Natural killer cell treated with Interleukin-12 subunit alpha and Interleukin-12 subunit beta and Interleukin-15 and Interleukin-18, amount 100 ng/mL, for 72 hours (primary cell): ENCODE data around the gene PTPN13. TPM values are rescaled to one million over a fixed set of nuclear protein-coding genes. Genes with fewer than 3 reads are reported as not detected.
A peak's percentile ranks its signal among the peaks of the same experiment; 100 is the strongest.

Source experiments
- ATAC-seq, 2 donors: fragments of 150-1000 bp; cut with Tn5 transposase in 1 of 2; sonication (Bioruptor Pico), chemical (Tn5 transposase) in 1 of 2; 2 replicates each; pipeline ENCODE4 v1.10.0; 2021
- DNase-seq: peaks from one replicate; pipeline ENCODE4 v3.0.0; 2022; ENCODE audit warnings: low spot score
- H3K27ac Mint-ChIP-seq, 2 donors: 1 replicate in 1 of 2; 2 replicates in 1 of 2; pipeline ENCODE4 v1.8.0; 2022; ENCODE audit warnings: mixed read lengths in 2 of 2, mild to moderate bottlenecking in 1 of 2, moderate library complexity in 1 of 2
- H3K27me3 Mint-ChIP-seq, 2 donors: 1 replicate in 1 of 2; 2 replicates in 1 of 2; pipeline ENCODE4 v1.8.0; 2022; ENCODE audit warnings: mixed read lengths in 2 of 2
- H3K36me3 Mint-ChIP-seq: one replicate; pipeline ENCODE4 v1.8.0; 2022; ENCODE audit warnings: mixed read lengths
- H3K4me1 Mint-ChIP-seq, 2 donors: 1 replicate in 1 of 2; 2 replicates in 1 of 2; pipeline ENCODE4 v1.8.0; 2022; ENCODE audit warnings: low read depth in 2 of 2, mixed read lengths in 2 of 2, mild to moderate bottlenecking in 1 of 2
- H3K4me3 Mint-ChIP-seq: one replicate; pipeline ENCODE4 v1.8.0; 2022; ENCODE audit warnings: mixed read lengths
- H3K9me3 Mint-ChIP-seq: 2 replicates; pipeline ENCODE4 v1.8.0; 2022; ENCODE audit warnings: mixed read lengths
- total RNA-seq, 2 donors: library from RNA; stranded (reverse); gene quantifications; one replicate each; pipeline ENCODE4 v1.2.3, GENCODE V29; 2022

PTPN13 gene
- 1 to 10 TPM; 1.5 to 2.1 TPM for total RNA-seq

DNA sequence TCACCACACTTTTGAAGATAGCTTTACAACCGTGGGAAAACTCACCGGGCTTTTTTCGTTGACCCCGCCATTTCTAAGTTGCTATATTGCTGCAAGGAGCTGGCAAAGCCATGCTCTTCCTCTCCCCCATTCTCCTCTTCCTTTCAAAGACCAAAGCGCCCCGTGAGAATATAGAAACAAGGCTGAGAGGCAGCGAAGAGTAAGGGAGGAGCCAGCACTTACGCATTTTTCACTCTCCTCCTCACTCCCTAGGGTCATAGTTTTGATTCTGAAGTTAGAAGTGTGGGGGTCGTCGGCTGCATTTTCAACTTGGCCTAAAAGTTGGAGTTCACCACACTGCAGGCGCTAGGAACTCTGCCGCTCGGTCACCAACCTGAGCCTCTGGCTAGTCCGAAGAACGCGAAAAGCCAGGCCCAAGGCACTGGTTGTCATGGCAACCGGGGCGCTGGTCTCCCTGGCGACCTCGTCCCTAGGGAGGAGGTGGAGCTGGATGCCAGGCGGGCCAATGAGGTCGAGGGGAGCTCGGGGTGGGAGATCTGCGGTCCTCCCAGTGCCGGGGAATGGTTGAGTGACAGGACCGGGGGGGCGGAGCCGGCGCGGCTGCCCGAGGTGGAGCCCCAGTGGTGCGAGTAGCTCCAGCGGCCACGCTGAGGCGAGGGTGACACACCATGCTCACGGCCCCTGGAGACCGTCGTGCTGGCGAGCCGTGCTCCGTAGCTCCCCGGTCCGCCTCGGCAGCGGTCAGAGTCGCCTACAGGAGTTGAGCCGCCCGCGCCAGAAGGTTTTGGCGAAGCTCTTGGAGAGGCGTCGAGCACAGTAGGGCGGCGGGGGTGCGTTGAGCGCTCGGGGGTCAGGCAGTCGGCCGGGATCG lies at the start of gene PTPN13:
TSS of gene PTPN13 (plus strand) at position 628 of the 871 bp plus-strand sequence. CDS start 40,942 bp downstream, outside the sequence.
- ATAC-seq = peak; percentile 93 to 95
- peaks cover 8 to 13% of the 10 kb centered on the region in 2 donors for H3K4me1 Mint-ChIP-seq
- no peak within 1 kb of the TSS for H3K27ac Mint-ChIP-seq
- H3K27me3 Mint-ChIP-seq = peaks cover 28 to 30% of the 10 kb centered on the region in 2 donors
- no peaks in the 10 kb centered on the region for H3K9me3 Mint-ChIP-seq
- peak within 1 kb of the TSS; percentile 70 for H3K4me3 Mint-ChIP-seq
- H3K36me3 Mint-ChIP-seq = no peaks in the 10 kb centered on the region
- DNase-seq = peak; percentile 76

GRCh38 chr4:86547140-86547539 lies 47.0 kb upstream of the PTPN13 start:
- H3K4me3 Mint-ChIP-seq = no peak overlapping the region
- peaks cover 0 to 18% of the 10 kb centered on the region in 2 donors for H3K4me1 Mint-ChIP-seq
- no peak for DNase-seq
- no peak overlapping the region for H3K27ac Mint-ChIP-seq
- no peaks in the 10 kb centered on the region for H3K9me3 Mint-ChIP-seq
- ATAC-seq = no peak
- no peaks in the 10 kb centered on the region for H3K36me3 Mint-ChIP-seq
- peaks cover 2 to 7% of the 10 kb centered on the region in 2 donors for H3K27me3 Mint-ChIP-seq

DNA sequence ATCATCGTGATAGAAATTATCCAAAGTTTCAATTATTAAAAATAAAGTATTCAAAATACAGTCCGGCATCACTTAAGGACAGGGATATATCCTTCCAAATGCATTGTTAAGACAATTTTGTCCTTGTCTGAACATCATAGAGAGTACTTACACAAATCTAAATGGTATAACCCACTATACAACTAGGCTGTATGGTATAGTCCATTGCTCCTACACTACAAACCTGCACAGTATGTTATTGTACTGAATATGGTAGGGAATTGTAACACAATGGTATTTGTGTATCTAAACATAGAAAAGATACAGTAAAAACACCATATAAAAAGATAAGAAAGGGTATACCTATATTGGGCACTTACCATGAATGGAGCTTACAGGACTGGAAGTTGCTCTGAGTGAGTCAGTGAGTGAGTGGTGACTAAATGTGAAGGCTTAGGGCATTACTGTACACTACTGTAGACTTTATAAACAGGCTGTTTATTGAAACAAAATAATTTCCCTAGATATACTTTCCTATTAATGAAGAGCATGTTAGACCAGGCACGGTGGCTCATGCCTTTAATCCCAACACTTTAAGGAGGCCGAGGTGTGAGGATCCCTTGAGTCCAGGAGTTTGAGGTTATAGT lies 44.8 kb upstream of the PTPN13 start:
- Mint-ChIP-seq H3K27me3 (peaks cover 0 to 2% of the 10 kb centered on the region in 2 donors), H3K9me3 (no peaks in the 10 kb centered on the region), H3K4me3 (no peak overlapping the region), H3K4me1 (peaks cover 0 to 10% of the 10 kb centered on the region in 2 donors), H3K27ac (no peak overlapping the region), H3K36me3 (no peaks in the 10 kb centered on the region)
- DNase-seq = no peak
- ATAC-seq = no peak

DNA sequence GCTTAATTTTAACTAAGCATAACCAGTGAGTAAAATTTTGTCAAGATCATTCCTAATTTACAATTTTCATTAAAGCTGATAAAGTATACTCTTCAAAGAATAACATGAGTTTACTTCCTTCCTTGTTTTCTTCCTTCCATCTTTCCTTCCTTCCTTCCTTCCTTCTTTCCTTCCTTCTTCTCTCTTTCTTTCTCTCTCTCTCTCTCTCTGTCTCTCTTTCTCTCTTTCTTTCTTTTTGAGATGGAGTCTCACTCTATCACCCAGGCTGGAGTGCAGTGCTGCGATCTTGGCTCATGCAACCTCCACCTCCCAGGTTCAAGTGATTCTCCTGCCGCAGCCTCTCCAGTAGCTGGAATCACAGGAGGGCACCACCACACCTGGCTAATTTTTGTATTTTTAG lies 42.7 kb upstream of the PTPN13 start:
- no peaks in the 10 kb centered on the region for H3K4me1 Mint-ChIP-seq

GRCh38 chr4:86554646-86555045 lies 39.5 kb upstream of the PTPN13 start:
- H3K4me3 Mint-ChIP-seq = no peak overlapping the region
- H3K36me3 Mint-ChIP-seq = no peaks in the 10 kb centered on the region
- DNase-seq (no peak), ATAC-seq (no peak)
- no peaks in the 10 kb centered on the region for H3K4me1 Mint-ChIP-seq
- H3K27me3 Mint-ChIP-seq = peaks cover 0 to 2% of the 10 kb centered on the region in 2 donors
- H3K9me3 Mint-ChIP-seq = no peaks in the 10 kb centered on the region
- no peak overlapping the region for H3K27ac Mint-ChIP-seq

More for the DNA sequence above, 42.7 kb upstream of the PTPN13 start:
- no peaks in the 10 kb centered on the region for H3K36me3 Mint-ChIP-seq
- ATAC-seq = no peak
- no peaks in the 10 kb centered on the region for H3K9me3 Mint-ChIP-seq
- H3K27ac Mint-ChIP-seq = no peak overlapping the region
- DNase-seq = no peak
- H3K27me3 Mint-ChIP-seq = peaks cover 0 to 2% of the 10 kb centered on the region in 2 donors
- no peak overlapping the region for H3K4me3 Mint-ChIP-seq

DNA sequence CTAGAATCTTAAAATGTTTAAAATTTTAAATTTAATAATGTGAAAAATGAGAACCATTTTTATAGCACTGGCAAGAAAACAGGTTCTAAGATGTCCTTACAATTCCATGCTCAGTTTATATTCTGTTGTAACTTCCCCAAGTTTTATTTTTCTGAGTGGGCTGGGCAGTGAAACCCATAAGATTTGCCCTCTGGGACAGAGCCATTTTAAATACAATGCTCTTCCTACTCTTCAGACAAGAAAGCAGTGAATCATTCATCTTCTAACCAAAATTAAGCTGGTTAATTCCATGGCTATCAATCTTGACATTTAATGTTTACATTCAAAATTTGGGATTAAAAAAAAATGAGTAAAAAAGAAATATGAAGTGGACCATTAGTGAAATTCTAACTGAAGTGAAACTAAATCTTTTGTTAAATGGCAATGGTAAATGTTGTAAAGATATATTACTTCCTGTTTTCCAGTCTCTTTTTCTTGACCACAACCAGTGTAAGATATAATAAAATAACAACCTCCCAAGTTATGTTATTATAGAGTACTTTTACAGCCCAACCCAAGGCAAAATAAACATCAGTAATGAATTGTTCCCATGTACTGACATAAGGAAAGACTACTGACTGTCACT lies 37.2 kb upstream of the PTPN13 start:
- no peaks in the 10 kb centered on the region for H3K27me3 Mint-ChIP-seq
- no peaks in the 10 kb centered on the region for H3K4me1 Mint-ChIP-seq
- H3K4me3 Mint-ChIP-seq = no peak overlapping the region
- H3K27ac Mint-ChIP-seq = no peak overlapping the region
- H3K36me3 Mint-ChIP-seq = no peaks in the 10 kb centered on the region
- DNase-seq = no peak
- no peaks in the 10 kb centered on the region for H3K9me3 Mint-ChIP-seq
- ATAC-seq = no peak

DNA sequence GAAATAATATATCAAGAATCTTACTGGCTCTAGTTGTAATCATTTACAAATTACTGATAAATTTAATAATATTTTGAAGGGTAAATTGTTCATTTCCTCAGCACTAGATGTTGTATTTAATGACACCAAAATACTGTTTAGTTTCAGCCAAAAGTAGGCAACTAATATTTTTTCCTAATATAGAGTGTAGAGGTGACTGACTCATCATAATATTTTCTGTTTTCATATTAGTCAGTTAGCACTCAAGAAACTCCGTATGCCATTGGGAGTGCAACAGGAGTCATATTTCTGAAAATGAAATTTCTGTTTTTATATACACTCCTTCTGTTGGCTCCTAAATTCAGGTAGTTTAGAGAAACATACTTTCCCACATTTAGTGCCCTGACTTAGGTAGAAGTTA lies 36.6 kb upstream of the PTPN13 start:
- H3K9me3 Mint-ChIP-seq = no peaks in the 10 kb centered on the region
- no peaks in the 10 kb centered on the region for H3K4me1 Mint-ChIP-seq
- H3K36me3 Mint-ChIP-seq = no peaks in the 10 kb centered on the region
- H3K27me3 Mint-ChIP-seq = no peaks in the 10 kb centered on the region
- DNase-seq (no peak), ATAC-seq (no peak)
- no peak overlapping the region for H3K4me3 Mint-ChIP-seq
- H3K27ac Mint-ChIP-seq = no peak overlapping the region

GRCh38 chr4:86558258-86558657 lies 35.9 kb upstream of the PTPN13 start:
- DNase-seq = no peak
- Mint-ChIP-seq H3K27ac (no peak overlapping the region), H3K4me3 (no peak overlapping the region), H3K4me1 (no peaks in the 10 kb centered on the region), H3K36me3 (no peaks in the 10 kb centered on the region), H3K9me3 (no peaks in the 10 kb centered on the region), H3K27me3 (no peaks in the 10 kb centered on the region)
- no peak for ATAC-seq

DNA sequence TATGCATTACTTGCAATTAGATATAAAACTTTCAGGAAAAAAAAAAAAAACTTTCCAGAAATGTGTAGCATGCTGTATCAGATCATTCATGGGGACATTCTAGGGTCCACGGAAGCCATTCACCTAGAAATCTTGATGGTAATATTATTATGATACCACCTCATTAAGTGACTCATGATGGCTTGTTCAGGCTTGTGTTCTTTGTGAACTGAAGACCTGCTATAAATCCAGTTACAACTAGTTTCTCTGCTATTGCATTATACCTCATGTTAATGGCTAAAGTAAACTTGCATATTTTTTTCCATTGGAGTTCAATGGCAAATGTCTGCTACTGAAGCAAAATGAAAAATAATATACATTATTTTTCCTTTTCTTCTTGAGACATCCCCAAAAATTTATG lies 35.3 kb upstream of the PTPN13 start:
- Mint-ChIP-seq H3K9me3 (no peaks in the 10 kb centered on the region), H3K27me3 (no peaks in the 10 kb centered on the region), H3K36me3 (no peaks in the 10 kb centered on the region), H3K27ac (no peak overlapping the region), H3K4me1 (no peaks in the 10 kb centered on the region), H3K4me3 (no peak overlapping the region)
- ATAC-seq (no peak), DNase-seq (no peak)

GRCh38 chr4:86560447-86560846 lies 33.7 kb upstream of the PTPN13 start:
- no peak overlapping the region for H3K27ac Mint-ChIP-seq
- no peaks in the 10 kb centered on the region for H3K4me1 Mint-ChIP-seq
- DNase-seq (no peak), ATAC-seq (no peak)
- no peaks in the 10 kb centered on the region for H3K36me3 Mint-ChIP-seq
- no peaks in the 10 kb centered on the region for H3K9me3 Mint-ChIP-seq
- H3K27me3 Mint-ChIP-seq = no peaks in the 10 kb centered on the region
- no peak overlapping the region for H3K4me3 Mint-ChIP-seq

DNA sequence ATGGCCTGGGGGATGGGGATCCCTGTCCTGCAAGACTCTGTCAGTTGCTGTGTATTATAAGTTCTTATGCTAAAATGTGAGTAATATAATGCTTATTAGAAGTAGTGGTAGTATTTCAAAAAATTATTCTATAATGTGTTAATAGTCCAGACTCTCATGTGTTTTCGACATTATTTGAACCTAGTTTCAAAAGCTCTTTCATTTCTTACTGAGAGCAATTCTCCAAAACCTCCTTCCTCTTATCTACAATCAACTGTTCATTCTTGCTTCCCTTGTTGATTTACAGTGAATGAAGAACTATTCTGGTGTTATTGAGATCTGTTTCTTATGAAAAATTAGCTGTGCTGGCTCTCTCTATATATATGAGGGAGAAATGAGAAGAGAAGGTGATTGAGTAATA lies 32.9 kb upstream of the PTPN13 start:
- no peaks in the 10 kb centered on the region for H3K4me1 Mint-ChIP-seq
- no peaks in the 10 kb centered on the region for H3K36me3 Mint-ChIP-seq
- H3K9me3 Mint-ChIP-seq = peaks cover 3% of the 10 kb centered on the region
- no peak overlapping the region for H3K4me3 Mint-ChIP-seq
- DNase-seq = no peak
- H3K27me3 Mint-ChIP-seq = no peaks in the 10 kb centered on the region
- no peak overlapping the region for H3K27ac Mint-ChIP-seq
- ATAC-seq = no peak

GRCh38 chr4:86563416-86563815 lies 30.7 kb upstream of the PTPN13 start:
- no peak overlapping the region for H3K4me3 Mint-ChIP-seq
- ATAC-seq (no peak), DNase-seq (no peak)
- no peaks in the 10 kb centered on the region for H3K27me3 Mint-ChIP-seq
- H3K27ac Mint-ChIP-seq = no peak overlapping the region
- H3K4me1 Mint-ChIP-seq = no peaks in the 10 kb centered on the region
- H3K9me3 Mint-ChIP-seq = peaks cover 3% of the 10 kb centered on the region
- H3K36me3 Mint-ChIP-seq = no peaks in the 10 kb centered on the region

- no peaks in the 10 kb centered on the region for H3K27me3 Mint-ChIP-seq
- no peaks in the 10 kb centered on the region for H3K36me3 Mint-ChIP-seq
- no peak for DNase-seq
- ATAC-seq = no peak
- no peak overlapping the region for H3K4me3 Mint-ChIP-seq
- no peak overlapping the region for H3K27ac Mint-ChIP-seq
- peaks cover 6% of the 10 kb centered on the region for H3K9me3 Mint-ChIP-seq
- no peaks in the 10 kb centered on the region for H3K4me1 Mint-ChIP-seq
These were observed 29.3 kb upstream of the PTPN13 start for GRCh38 chr4:86564795-86565194.

GRCh38 chr4:86565651-86566050 lies 28.5 kb upstream of the PTPN13 start:
- no peak overlapping the region for H3K27ac Mint-ChIP-seq
- no peaks in the 10 kb centered on the region for H3K36me3 Mint-ChIP-seq
- DNase-seq (no peak), ATAC-seq (no peak)
- H3K4me1 Mint-ChIP-seq = no peaks in the 10 kb centered on the region
- no peaks in the 10 kb centered on the region for H3K27me3 Mint-ChIP-seq
- H3K9me3 Mint-ChIP-seq = peaks cover 6% of the 10 kb centered on the region
- no peak overlapping the region for H3K4me3 Mint-ChIP-seq
